ENCODE results near the gene IGF2BP2. TPM values are rescaled to one million over a fixed set of nuclear protein-coding genes. Genes with fewer than 3 reads are reported as not detected.

IGF2BP2 gene
- total RNA-seq, 1 donor from 2014 or later: 19.4 TPM

- ATAC-seq: no peak
- DNase-seq: no peak
- no peaks in the 10 kb centered on the region for H3K36me3 ChIP-seq
- TF ChIP-seq, protein P1, sequence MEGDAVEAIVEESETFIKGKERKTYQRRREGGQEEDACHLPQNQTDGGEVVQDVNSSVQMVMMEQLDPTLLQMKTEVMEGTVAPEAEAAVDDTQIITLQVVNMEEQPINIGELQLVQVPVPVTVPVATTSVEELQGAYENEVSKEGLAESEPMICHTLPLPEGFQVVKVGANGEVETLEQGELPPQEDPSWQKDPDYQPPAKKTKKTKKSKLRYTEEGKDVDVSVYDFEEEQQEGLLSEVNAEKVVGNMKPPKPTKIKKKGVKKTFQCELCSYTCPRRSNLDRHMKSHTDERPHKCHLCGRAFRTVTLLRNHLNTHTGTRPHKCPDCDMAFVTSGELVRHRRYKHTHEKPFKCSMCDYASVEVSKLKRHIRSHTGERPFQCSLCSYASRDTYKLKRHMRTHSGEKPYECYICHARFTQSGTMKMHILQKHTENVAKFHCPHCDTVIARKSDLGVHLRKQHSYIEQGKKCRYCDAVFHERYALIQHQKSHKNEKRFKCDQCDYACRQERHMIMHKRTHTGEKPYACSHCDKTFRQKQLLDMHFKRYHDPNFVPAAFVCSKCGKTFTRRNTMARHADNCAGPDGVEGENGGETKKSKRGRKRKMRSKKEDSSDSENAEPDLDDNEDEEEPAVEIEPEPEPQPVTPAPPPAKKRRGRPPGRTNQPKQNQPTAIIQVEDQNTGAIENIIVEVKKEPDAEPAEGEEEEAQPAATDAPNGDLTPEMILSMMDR (IDR thresholded peaks at IDR 0.05): no peak
- no peaks in the 10 kb centered on the region for H3K4me1 ChIP-seq
- no peak overlapping the region for H3K27ac ChIP-seq
- intact Hi-C loops (cut with DNase I): no loop called here
- no peaks in the 10 kb centered on the region for H3K9me3 ChIP-seq
- H3K4me3 ChIP-seq: no peak overlapping the region
- no peaks in the 10 kb centered on the region for H3K27me3 ChIP-seq (ENCODE audit: low read depth)
Observed at GRCh38 chr3:185865247-185865646, 40.4 kb upstream of the IGF2BP2 start.

DNA sequence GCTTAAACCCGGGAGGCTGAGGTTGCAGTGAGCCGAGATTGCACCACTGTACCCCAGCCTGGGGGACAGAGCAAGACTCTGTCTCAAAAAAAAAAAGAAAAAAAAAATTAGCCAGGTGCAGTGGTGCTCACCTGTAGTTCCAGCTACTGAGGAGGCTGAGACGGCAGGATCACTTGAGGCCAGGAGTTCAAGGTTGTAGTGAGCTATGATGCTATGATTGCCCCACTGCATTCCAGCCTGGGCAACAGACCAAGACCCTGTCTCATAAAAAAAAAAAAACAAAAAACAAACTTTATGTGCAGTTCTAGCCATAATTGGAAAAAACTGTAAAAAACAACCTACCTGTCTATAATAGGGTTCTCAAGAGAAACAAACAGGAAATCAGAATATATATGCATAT is 39.9 kb upstream of the IGF2BP2 start:
- intact Hi-C loops (cut with DNase I): no loop called here
- Histone ChIP-seq H3K36me3 (no peaks in the 10 kb centered on the region), H3K27ac (no peak overlapping the region), H3K9me3 (no peaks in the 10 kb centered on the region), H3K4me3 (no peak overlapping the region), H3K27me3 (ENCODE audit: low read depth) (no peaks in the 10 kb centered on the region), H3K4me1 (no peaks in the 10 kb centered on the region)
- TF ChIP-seq, protein P1 (IDR thresholded peaks at IDR 0.05): no peak
- ATAC-seq: no peak
- no peak for DNase-seq

DNA sequence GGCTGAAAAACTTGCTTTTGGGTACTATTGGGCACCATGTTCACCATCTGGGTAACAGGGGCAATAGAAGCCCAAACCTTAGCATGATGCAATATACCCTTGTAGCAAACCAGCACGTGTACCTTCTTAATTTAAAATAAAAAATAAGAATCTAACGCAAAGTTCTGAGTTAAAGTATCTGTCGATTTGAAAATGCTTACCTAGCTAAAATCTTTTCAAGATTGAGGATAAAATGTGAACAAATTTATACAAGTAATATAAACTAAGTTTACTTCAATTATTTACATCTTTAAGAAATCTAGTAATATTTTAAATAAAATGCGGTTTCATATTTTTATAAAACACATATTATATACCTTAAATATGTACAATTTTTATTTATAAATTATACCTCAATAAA is 38.1 kb upstream of the IGF2BP2 start:
- no peaks in the 10 kb centered on the region for H3K4me1 ChIP-seq
- no peaks in the 10 kb centered on the region for H3K36me3 ChIP-seq
- H3K27me3 ChIP-seq (ENCODE audit: low read depth): no peaks in the 10 kb centered on the region
- no peak for DNase-seq
- TF ChIP-seq, protein P1 (IDR thresholded peaks at IDR 0.05): no peak
- no peak overlapping the region for H3K4me3 ChIP-seq
- no peaks in the 10 kb centered on the region for H3K9me3 ChIP-seq
- ATAC-seq: no peak
- intact Hi-C loops (cut with DNase I): no loop called here
- H3K27ac ChIP-seq: no peak overlapping the region

DNA sequence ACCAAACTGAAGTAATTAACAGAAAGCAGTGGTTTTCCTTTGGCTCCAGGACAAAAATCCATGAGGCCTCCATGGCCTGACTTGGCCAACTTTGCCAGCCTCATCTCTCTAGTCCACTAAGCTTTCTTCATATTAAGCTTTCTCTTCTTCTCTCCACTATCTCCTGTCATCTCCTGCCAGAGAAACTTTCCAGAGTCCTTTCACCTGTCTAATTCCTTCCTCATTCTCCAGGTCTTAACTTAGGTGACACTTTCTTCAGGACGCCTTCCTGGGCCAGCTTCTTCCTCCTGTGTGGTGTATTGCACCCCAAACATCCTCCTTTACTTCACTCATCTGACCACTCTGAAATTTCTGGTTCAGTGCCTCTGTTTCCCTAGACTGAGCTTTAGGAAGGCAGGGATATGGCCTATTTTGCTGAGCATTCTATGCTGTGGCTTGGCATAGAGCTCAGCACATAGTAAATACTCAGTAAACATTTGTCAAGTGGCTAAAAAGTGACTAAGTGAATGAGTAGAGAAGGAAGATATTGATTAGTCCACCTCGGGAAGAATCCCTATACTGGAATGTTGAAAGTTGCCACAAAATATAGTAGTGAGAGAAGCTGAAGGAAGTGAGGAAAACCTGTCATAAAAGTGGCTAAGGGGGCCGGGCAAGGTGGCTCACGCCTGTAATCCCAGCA is 34.6 kb upstream of the IGF2BP2 start:
- intact Hi-C loops (cut with DNase I): no loop called here
- H3K4me3 ChIP-seq: no peak overlapping the region

DNA sequence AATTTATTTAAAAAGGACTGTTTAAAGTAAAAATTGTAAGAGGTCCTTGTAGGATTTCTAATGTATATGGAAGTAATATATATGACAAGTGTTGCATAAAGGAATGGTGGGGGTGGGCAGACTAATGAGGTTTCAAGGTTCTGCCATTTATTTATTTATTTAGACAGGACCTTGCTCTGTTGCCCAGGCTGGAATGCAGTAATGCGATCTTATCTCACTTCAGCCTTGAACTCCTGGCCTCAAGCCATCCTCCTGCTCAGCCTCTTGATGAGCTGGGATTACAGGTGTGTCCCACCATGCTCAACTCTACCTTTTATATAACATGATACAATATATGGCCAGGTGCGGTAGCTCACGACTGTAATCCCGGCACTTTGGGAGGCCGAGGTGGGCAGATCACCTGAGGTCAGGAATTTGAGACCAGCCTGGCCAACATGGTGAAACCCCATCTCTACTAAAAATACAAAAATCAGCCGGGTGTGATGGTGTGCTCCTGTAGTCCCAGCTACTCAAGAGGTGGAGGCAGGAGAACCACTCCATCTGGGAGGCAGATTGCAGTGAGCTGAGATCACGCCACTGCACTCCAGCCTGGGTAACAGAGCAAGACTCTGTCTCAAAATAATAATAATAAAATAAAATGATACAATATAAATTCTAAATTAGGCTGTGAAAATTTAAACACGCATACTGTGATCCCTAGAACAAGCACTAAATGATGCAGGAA is 33.8 kb upstream of the IGF2BP2 start:
- intact Hi-C loops (cut with DNase I): no loop called here
- Histone ChIP-seq H3K27me3 (ENCODE audit: low read depth) (no peaks in the 10 kb centered on the region), H3K4me3 (no peak overlapping the region), H3K9me3 (peaks cover 12% of the 10 kb centered on the region), H3K4me1 (no peaks in the 10 kb centered on the region), H3K27ac (no peak overlapping the region), H3K36me3 (no peaks in the 10 kb centered on the region)
- DNase-seq (no peak), ATAC-seq (no peak)
- TF ChIP-seq, protein P1 (IDR thresholded peaks at IDR 0.05): no peak

More for the DNA sequence above, 34.6 kb upstream of the IGF2BP2 start:
- DNase-seq (no peak), ATAC-seq (no peak)
- H3K36me3 ChIP-seq: no peaks in the 10 kb centered on the region
- TF ChIP-seq, protein P1 (IDR thresholded peaks at IDR 0.05): no peak
- H3K4me1 ChIP-seq: no peaks in the 10 kb centered on the region
- H3K9me3 ChIP-seq: peaks cover 12% of the 10 kb centered on the region
- H3K27me3 ChIP-seq (ENCODE audit: low read depth): no peaks in the 10 kb centered on the region
- no peak overlapping the region for H3K27ac ChIP-seq
